CD4-positive, alpha-beta T cell treated with Interleukin-15 for 1 hour (primary cell): ENCODE measurements around the gene OR10AD1.
"Not testable (repeated sequence)": the region's sequence is repeated elsewhere in the genome, so short reads cannot be mapped to it uniquely, and the experiment has no call there.

Experiments
- DNase-seq: peaks from one replicate; pipeline ENCODE4 v3.0.0-alpha.2; 2020

The OR10AD1 gene

GRCh38 chr12:48203192-48203591 is at the start of gene OR10AD1:
Gene OR10AD1 (minus strand): TSS chr12:48203292. CDS start chr12:48203292, 0 bp downstream.
- DNase-seq, result no peak

GRCh38 chr12:48247181-48247966 is 44.3 kb upstream of the OR10AD1 start:
- no peak for DNase-seq

GRCh38 chr12:48237162-48237561 is 34.1 kb upstream of the OR10AD1 start:
- no peak for DNase-seq

GRCh38 chr12:48235796-48236333 is 32.8 kb upstream of the OR10AD1 start:
- no peak for DNase-seq

GRCh38 chr12:48231169-48231958 is 28.3 kb upstream of the OR10AD1 start:
- DNase-seq, result not testable (repeated sequence)

- DNase-seq, result not testable (repeated sequence)
Measured at GRCh38 chr12:48224533-48224932, 21.4 kb upstream of the OR10AD1 start.

GRCh38 chr12:48221645-48222044 is 18.6 kb upstream of the OR10AD1 start:
- DNase-seq, result no peak

- no peak for DNase-seq
Measured at GRCh38 chr12:48220701-48221100, 17.6 kb upstream of the OR10AD1 start.

GRCh38 chr12:48219631-48220030 is 16.5 kb upstream of the OR10AD1 start:
- no peak for DNase-seq

- no peak for DNase-seq
Measured at GRCh38 chr12:48216785-48217184, 13.7 kb upstream of the OR10AD1 start.

GRCh38 chr12:48209495-48209894 is 6.4 kb upstream of the OR10AD1 start:
- DNase-seq, result not testable (repeated sequence)

GRCh38 chr12:48202766-48203165 is 326 bp downstream of the OR10AD1 start:
- no peak for DNase-seq

GRCh38 chr12:48201516-48201915 is 1.6 kb downstream of the OR10AD1 start:
- DNase-seq, result no peak

- DNase-seq, result no peak
Measured at GRCh38 chr12:48201091-48201490, 2.0 kb downstream of the OR10AD1 start.

- DNase-seq, result no peak
Measured at GRCh38 chr12:48199774-48200221, 3.3 kb downstream of the OR10AD1 start.

- no peak for DNase-seq
Measured at GRCh38 chr12:48198985-48199384, 4.1 kb downstream of the OR10AD1 start.

GRCh38 chr12:48198672-48198971 is 4.5 kb downstream of the OR10AD1 start:
- peak; percentile 23 for DNase-seq

- peak; percentile 94 for DNase-seq
Measured at GRCh38 chr12:48197971-48198671, 5.0 kb downstream of the OR10AD1 start.

GRCh38 chr12:48197549-48197970 is 5.5 kb downstream of the OR10AD1 start:
- no peak for DNase-seq

- no peak for DNase-seq
Measured at GRCh38 chr12:48194799-48195201, 8.3 kb downstream of the OR10AD1 start.

GRCh38 chr12:48193623-48194022 is 9.5 kb downstream of the OR10AD1 start:
- no peak for DNase-seq

GRCh38 chr12:48192861-48193260 is 10.2 kb downstream of the OR10AD1 start:
- no peak for DNase-seq

- DNase-seq, result no peak
Measured at GRCh38 chr12:48191096-48191495, 12.0 kb downstream of the OR10AD1 start.
